Inflammatory macrophage (primary cell): Measurements from ENCODE around the gene LDLRAD3.
A peak's percentile ranks its signal among the peaks of the same experiment; 100 is the strongest.

Experiments
- DNase-seq, 2 donors: peaks; one replicate each; pipeline ENCODE4 v3.0.0-alpha.2; 2020 to 2022

LDLRAD3 gene

DNA sequence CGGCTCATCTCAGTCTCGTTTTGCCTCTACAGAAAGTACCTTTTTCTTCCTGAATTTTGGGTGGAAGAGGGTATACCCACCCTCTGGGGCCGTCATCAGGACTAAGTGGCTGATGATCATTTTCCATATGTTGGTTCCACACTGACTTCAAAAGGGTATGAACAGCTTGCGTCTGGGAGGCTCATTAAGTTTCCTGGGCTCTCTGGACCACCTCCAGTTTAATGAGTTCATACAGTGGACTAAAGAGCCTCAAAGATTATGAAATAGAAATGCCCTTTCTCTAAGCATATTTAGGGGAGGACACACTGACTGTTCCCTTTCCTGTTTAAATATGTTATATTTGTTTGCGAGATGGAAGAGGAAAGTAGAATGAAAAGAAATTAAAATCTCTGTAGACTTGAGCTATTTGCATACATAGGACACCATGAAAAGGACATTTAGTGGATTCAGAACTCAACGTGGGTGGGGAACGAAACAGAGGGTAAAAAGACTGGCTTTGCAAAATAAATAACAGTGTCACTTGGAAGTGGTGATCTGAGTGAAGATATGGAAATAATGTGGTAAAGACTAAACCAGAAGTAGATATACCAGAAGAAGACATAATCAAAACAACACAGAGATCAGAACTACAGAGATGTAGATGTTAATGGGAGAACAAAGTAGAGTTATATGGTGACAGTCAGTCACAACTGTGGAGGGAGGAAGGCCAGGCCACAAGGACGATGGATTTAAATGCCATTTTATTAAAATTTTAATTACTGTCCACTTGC is 18.7 kb downstream of the LDLRAD3 start:
- no peak for DNase-seq

DNA sequence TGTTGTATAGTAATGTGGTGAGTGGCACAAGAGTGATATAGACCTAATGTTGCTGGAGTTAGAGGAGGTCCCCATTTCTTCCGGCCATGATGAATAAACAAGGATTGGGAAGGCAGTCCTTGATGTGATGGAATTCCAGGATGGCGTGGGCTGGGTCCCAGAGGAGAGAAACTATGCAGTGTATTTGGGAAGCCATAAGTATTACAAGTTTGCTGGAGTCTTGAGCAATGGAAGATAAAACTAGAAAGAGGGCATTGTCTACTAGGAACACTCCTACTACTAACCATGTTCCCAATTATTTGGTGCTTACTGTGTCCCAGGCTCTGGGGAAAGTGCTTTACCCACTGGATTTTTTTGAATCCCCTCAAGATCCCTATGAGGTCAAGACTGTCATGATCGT is 20.0 kb downstream of the LDLRAD3 start:
- no peak for DNase-seq

DNA sequence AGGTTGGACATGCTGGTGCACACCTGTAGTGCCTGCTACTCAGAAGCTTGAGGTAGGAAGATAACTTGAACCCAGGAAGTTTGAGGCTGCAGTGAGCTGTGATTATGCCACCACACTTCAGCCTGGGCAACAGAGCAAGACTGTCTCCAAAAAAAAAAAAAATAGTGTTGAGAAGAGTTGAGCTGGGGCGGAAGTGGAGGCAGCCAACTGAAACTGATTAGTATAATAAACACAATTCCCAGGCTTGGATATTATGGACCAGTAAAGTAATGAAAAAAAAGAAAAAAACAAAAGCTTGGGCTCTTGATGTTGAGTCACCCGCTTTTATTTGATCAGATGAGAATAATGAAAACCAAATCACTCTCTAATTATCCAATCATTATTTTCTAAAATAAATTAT is 21.0 kb downstream of the LDLRAD3 start:
- DNase-seq, result no peak

DNA sequence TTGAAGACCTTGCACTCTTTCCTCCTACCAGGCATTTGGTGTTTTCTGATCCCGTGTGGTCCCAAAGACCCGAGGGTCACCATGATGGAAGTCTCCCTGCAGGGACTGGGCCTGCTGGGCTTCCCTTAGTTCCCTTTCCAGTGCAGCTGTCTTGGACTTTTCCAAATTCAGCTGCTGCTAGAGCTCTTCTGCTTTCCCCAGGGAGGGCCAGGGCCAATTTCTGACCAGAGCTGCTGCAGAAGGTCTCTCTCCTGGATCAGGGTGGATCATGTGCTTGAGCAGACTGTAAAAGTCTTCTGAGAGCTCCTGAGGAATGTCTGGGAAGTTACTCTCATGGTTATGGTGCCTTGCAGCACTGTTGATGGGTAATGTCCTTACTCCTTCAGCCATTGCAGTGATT is 23.2 kb downstream of the LDLRAD3 start:
- no peak for DNase-seq

DNA sequence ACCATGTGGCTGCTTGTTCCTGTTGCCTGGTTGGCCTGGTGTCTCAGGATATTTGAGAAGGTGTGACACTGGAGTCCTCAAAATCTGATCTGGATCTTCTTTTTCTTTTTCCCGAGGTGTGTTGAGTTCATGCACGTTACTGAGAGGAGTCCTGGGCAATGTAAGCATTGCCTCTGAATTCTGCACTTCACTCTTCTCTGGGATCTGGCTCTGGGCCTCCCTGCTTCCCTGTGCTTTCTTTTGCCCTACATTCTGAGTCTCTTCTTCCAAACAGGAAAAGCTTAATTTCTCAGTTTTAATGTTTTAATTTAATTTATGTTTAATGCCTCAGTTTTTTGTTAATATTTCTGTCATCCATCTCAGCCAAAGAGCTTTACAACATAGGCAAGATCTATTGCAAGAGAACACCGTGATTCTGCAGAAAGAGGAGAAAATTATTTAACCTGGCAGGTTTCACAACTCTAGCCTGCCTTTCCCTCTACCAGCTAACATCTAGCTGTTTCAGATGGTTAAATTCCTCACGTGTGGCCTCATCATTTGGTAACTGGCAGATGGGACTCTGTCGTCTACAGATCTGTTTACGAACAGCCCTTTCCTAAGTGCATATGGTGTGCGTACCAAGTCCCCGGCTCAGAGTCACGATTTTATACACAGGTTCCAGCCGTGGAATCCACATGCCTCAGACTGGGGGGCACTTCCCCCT is 24.7 kb downstream of the LDLRAD3 start:
- no peak for DNase-seq

DNA sequence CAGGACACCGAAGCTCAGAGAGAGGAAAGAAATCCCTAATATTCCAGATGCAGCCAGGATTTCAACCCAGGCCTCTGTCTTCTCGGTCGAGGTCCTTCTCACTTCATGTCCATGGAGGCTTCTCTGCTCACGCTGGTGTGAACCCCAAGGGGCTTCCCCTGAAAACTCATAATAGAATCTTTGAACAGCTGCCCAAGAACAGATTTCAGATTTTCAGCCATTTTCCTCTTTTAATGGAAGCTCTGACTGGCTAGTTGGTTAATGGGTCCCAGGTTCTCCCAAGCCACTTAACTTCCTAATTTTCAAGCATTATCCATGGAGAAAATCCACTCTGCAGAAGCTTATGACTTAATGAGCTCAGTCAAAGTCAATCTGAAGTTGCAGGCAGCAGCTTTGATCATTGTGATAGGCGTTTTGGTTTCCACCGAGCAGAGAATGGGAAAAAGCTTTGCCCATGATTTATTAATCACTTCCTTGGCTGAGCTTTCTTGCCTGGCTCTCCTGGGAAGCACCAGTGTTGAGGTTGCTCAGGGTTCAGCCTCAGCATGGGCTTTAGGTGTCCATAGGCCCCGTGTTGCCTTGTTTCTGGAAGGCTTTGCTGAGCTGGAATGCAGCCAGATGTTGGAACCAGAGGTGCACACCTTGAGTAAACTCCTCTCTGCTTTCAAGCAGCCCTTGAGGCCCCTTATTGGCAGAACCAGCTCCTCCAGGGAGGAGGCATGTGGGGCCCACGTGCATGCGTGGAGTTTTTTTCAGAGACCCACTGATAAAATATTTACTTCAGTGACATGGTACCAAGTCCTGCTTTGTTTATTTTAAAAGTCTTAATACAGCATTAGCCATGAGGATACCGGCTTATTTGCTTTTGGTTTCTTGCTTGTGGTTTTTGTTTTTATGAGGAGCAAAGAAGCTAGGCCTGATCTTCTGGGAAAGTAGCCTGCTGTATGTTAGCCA is 25.5 kb downstream of the LDLRAD3 start:
- no peak for DNase-seq

DNA sequence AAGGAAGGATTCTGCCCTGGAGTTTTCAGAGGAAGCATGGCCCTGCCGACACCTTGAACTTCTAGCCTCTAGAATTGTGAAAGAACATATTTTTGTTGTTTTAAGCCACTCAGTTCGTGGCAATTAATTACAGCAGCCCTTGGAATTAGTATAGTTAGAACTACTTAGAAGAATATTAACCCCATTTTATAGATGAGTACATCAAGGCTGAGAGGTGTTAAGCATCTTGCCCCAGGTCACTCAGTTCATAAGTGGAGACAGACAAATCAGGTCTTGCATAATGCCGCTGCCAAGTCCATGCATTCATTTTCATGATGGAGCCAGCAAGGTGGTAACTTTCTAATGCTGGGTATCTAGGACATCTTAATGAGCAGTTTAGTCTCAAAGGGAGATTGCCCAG is 26.6 kb downstream of the LDLRAD3 start:
- DNase-seq, result no peak

DNA sequence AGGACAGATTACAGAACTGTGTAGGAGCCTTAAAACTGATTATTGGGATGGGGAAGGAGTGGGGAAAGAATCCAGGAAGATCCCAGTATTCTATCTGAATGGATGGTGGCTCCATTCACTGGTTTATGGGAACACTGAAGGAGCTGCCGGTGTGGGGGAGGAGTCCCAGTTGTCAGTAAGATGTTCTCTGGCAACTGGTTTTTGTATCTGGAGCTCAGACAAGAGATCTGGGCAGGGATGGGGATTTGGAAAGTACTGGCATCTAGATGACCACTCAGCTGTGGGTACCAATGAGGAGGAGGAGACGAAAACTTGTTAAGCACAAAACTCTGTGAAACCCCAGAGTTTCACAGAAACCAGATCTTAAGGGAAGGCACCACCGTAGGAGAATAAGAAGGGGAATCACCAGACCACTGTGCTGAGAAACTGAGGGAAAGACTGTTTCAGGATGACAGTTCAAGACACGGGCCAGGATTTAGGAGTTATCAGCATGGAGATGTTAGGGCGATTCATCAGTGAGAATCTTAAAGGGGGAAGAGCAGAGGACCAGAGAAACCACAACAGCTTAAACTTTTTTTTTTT is 28.1 kb downstream of the LDLRAD3 start:
- DNase-seq, result no peak

DNA sequence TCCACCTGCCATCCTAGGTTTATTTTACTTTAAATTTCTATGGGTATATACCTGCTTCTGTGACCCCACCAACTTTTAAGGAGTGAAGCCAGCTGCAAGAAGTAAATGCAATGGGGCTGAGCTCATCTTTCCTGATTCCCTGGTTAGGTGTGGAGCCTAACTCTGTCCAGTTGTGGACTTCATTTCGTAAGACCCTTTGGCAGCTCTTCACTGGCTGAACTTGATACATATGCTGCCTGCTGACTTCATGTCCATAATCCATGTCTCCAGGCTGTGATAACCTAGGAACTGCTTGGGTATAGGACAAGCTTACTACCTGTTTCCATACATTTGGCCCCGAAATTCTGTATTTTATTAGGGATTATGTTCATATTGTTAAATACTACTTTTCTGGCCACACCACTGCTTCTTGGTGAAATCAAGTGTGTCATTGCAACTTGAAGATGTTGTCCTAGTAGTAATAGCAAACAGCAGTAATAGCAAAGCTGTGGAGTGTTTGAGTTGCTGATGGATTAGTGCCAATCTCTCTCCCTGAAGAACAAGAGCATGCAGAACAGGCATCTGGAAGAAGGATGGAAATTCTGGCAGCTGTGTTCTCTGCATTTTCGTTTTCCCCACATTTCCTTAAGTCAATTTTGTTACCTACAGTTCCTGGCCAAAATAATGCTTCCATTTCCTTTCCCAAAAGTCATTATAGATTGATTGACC is 31.2 kb downstream of the LDLRAD3 start:
- no peak for DNase-seq

DNA sequence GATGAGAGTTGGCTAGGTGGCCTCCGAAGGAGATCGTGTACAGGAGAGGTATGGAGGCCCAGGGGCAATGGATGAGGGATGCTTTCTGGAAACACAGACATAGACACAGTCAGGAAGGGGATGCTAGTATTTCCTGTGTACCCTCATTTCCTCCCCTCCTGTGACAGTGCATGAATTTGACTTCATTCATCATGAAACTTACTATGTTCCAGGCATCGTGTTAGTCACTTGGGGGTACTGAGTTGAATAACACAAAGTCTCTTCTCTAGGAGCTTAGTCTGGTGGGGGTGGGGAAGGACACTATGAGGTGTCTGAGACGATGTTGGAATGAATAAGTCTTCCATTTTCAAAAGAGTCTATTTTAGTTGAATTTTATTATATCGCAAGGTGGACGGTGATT is 32.6 kb downstream of the LDLRAD3 start:
- DNase-seq, result no peak

DNA sequence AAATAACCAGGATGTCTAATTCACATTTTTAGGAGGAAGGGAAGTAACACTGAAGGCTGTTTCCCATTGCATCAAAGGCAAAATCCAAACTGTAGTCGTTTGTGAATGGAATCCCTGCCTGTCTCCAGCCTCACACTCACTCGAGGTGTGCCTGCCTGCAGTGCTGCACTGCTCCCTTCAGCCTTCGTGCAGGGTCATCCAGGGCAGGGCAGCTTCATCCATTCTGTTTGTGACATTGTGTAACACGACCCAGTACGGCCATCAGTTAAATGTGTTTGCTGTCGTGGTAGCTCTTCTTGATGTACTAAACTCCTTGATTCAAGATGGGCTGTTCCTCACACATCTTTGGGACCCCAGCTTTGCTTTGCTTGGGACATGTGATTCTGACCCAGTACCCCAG is 34.3 kb downstream of the LDLRAD3 start:
- no peak for DNase-seq

DNA sequence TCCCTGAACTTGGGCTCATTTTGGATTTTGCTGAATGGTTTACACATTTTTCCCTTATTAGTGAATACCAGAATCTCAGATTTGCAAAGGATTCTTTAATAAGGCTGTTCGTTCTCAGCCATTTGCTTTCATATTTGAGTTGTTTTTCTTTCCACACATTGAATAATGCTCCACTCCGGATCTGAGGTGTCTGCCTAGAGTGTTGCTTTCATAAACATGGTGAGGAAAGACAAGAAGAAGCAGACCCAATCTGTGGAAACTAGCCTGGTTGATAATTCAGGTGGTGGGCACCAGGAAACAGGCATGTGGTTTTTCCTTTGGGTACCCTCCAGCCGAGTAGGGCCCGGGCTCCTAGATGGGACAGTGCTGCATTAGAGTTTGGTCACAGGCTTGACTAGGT is 35.0 kb downstream of the LDLRAD3 start:
- DNase-seq, result no peak

DNA sequence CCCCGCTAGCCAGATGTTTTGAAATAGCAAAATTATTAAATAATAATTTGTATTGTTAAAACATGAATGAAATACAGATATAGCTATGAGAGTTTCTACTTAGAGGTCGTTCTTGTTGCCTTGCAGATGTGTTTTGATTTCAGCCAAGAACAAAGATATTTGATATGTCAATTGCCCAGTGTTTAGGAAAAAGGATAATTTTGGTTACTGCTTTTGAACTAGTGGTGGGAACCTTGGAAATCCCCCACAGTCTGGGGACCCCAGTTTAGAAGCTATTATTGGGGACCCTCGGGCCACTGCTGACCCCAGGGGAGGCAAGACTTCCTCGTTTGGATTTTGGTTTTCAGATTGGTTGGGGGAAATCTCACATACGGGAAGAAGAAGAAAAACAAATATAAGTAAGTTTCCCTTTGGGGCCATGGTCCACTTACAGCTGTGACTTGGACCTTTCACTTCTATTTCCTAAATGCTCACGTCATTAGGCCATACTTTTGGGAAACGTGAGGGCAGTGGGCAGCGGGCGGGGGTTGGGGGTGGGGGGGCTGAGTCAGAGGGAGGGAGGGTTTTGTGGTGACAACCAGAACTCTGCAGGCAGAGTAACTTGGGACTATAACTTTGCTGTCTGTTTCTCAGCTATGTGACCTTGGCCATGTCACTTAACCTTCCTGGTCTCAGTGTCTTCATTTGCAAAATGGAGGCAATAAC is 37.0 kb downstream of the LDLRAD3 start:
- peak; percentile 9 to 53 for DNase-seq

DNA sequence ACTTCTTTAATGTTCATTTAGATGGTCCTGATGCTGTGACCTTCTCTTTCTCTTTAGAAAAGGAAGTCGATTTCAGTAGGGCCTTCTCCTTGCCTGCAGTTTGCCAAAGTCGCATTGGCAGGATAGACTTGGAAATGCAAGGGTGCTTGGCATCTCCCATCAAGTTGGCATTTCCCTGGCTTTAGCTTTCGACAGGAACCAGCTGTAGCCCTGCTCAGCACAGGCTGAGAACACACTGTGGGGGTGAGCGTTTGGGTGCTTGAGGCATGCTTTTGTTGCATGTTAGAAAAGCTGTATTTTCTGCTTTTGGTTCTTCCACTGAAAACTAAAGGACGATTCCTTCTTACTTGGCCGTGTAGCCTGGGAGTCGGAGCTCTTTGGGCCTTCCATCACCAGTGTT is 37.7 kb downstream of the LDLRAD3 start:
- DNase-seq, result no peak

DNA sequence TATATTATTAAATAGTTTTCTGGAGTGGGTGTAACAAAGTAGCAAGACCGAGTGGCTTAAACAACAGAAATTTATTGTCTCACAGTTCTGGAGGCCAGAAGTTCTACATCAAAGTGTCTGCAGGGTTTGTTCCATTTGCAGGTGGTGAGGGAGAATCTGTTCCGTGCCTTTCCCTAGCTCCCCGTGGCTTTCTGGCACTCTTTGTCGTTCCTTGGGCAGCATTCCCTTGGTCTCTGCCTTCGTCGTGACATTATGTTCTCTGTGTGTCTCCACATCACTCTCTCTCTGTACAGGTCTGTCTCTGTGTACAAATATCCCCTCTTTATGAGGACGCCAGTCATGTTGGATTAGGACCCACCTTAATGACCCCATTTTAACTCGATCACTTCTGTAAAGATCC is 38.2 kb downstream of the LDLRAD3 start:
- DNase-seq, result no peak

DNA sequence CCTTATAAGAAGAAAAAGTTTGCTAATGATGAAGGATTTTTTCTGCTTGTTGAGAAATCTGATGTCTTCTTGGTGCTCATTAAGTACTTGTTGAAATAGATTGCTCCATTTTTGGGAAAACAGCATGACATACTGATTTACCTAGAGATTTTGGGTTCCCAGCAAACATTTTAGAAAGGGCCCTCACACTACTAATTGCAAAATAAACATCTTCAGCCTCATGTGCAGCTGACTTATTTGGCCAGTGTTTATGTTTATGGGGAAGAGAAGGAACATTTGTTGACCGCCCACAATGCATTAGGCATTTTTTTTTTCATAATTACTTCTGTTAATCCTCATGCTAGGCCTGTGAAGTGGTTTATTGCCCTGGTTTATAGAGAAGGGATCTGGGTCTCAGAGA is 40.1 kb downstream of the LDLRAD3 start:
- DNase-seq, result peak; percentile 48 to 50

DNA sequence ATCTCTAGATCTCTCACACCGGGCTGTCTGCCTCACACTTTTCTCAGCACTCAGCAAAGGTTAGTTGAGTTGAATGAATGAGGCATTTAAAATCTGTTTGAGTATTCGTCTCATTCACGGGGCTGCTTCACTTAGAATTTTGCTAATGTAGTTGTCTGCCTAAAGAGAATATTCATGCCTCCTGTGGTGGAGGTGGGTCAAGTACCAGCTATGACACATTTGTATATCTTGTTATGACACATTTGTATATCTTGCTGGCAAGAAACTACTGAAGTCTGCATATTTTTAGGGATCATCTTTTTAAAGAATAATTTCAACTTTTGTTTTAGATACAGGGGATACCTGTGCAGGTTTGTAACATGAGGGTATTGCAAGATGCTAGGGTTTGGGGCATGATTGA is 43.1 kb downstream of the LDLRAD3 start:
- no peak for DNase-seq

DNA sequence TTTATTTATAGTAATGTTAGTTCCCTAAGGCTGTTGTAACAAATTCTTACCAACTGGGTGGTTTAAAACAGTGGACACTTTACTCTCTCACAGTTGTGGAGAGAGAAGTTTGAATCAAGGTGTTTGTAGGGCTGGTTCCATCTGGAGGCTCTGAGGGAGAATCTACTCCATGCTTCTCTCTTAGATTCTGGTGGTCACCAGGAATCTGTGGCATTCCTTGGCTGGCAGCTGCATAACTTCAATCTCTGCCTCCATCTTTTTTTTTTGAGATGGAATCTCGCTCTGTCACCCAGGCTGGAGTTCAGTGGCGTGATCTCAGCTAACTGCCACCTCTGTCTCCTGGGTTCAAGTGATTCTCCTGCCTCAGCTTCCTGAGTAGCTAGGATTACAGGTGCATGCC is 46.3 kb downstream of the LDLRAD3 start:
- no peak for DNase-seq

DNA sequence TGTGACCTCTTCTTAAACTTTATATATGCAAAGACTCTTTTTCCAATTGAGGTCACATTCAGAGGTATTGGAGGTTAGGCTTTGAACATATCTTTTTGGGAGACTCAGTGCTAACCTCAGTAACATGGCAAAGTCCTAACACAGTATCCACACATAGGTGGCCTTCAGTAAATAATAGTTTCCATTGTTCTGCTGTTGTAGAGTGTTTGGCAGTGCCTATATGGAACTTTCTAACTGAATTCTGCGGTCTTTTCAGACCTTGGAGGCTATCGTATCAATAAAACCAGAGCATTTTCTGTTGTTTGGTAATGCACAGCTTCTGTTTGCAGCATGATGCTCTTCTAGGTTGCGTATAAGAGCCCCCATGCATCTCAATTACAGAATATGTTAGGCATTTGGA is 47.0 kb downstream of the LDLRAD3 start:
- DNase-seq, result no peak

DNA sequence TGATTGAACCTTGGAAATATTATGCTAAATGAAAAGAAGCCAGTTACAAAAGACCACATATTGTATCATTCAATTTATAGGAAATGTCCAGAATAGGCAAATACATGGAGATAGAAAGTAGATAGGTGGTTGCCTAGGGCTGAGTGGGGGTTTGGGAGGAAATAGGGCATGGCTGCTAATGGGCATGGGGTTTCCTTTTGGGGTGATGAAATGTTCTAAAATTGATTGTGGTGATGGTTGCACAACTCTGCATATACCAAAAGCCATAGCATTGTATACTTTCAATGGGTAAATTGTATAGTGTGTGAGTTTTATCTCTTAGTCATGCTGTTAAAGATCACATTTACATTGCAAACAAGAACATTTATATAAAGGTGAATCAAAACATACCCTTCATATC is 48.7 kb downstream of the LDLRAD3 start:
- no peak for DNase-seq

DNA sequence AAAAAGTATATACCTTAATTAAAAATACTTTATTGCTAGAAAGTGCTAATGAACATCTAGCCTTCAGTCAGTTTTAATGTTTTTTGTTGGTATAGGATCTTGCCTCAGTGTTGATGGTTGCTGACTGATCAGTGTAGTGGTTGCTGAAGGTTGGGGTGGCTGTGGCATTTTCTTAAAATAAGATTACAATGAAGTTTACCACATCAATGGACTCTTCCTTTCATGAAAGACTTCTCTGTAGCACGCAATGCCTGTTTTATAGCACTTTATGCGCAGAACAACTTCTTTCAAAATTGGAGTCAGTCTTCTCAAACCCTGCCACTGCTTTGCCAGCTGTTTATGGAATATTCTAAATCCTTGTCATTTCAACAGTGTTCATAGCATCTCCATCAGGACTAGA is 50.6 kb downstream of the LDLRAD3 start:
- DNase-seq, result no peak
